RCC 7860 (cell line): Measurements from ENCODE around the gene LTBP1.
A peak's percentile ranks its signal among the peaks of the same experiment; 100 is the strongest.
"Not testable (repeated sequence)": the region's sequence is repeated elsewhere in the genome, so short reads cannot be mapped to it uniquely, and the experiment has no call there.

Source experiments
- DNase-seq: peaks from one replicate; pipeline ENCODE4 v3.0.0-alpha.2; 2015; ENCODE audit warnings: low spot score
- FAIRE-seq: peaks from 2 replicates; lab custom pipeline; 2012; peaks lifted over from hg19 to GRCh38; lab: Jason Lieb, UNC

Gene LTBP1

DNA sequence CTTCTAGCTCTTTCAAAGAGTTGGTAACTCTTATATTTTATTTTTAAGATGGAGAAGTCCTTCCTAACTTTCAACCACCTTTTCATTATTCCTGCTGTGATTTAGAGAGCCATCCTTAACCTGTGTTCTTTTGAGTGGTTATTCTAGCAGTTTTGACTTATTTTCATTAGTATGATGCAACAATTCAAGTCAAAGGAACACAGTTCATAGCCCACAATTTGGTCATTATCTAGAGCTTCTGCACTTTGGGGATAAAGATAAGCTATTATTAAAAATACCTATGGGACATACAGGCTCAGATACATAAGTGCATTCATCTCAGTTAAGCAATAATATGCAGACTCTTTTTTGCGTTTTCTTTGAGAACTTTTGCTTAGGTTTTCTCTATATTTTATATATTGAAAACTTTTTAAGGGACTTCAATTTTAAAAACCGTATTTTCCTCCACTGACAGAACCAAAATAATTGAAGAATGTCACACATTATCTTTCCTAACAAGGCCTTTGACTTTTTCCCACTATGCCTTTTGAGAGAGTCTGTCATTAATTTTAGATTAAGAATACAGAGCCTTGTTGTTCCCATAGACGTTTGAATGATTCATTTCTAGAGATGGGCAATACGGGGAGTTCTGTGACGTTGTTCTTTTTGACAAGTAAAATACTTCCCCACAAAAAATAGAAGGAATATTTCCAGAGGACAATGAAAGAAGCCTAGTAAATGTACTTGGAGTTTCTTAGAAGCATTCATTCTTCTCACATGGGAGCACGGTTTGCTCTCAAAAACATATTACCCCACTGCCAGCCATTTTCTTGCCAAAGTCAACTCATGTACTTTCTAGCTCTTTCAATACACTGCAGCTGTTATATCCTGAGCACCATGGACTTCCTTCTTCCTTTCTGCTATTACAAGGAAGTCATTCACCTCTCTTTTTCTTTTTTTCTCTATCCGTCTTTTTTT lies 486.8 kb downstream of the LTBP1 start:
- FAIRE-seq (no peak), DNase-seq (no peak)

DNA sequence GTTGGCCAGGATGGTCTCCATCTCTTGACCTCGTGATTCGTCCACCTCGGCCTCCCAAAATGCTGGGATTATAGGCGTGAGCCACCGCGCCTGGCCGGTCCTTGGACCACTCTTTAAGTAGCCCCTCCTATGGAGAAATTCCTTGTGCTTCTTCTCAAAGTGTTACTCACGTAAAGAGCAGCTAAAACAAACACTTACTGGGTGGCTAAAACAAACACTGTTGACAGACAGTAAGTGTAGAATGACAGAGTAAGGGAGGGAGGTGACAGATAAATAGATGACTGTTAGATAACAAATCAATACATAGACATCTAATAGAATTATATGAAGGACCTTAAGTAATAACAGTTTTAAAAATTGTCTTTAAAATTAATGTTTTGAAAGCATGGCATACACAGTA lies 488.8 kb downstream of the LTBP1 start:
- DNase-seq (no peak), FAIRE-seq (no peak)

DNA sequence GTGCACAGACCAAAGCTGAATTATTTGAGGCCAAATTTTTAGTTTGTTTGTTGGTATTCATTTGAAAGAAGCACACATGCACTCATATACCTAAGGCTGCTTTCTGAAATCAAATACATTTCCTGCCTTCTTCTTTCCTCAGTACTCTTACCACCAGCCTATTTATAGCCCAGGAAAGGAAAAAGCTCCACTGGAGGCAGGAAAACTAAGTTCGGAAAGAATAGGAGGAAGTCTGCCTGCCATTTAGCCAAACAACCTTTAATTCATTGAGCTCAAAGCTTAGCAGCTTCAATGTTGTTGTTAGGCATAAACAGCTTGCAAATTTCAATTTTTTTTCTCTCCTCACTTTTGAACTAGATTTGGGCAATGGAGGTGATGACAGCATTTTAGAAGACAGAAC lies 489.3 kb downstream of the LTBP1 start:
- FAIRE-seq = no peak

DNA sequence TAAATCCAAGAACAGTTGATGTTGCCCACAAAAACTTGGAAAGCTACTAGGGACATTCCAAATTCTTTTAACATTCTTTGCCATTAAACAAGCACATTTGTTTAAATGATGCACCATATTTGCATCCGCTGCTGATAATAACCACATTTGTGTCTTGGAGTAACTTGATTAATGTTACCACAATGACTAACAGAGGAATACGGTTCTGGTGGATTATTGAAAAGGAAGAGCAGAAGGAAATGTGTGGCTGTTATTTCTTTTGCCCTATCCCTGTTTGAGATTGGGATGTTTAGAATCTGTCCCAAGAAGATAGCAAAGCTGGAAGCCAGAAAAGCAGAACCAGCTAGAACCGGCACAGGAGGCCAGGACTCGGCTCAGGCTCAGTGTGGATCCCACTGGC lies 490.5 kb downstream of the LTBP1 start:
- DNase-seq (peak; percentile 41), FAIRE-seq (peak; percentile 27)

More for the DNA sequence above, 489.3 kb downstream of the LTBP1 start:
- no peak for DNase-seq

DNA sequence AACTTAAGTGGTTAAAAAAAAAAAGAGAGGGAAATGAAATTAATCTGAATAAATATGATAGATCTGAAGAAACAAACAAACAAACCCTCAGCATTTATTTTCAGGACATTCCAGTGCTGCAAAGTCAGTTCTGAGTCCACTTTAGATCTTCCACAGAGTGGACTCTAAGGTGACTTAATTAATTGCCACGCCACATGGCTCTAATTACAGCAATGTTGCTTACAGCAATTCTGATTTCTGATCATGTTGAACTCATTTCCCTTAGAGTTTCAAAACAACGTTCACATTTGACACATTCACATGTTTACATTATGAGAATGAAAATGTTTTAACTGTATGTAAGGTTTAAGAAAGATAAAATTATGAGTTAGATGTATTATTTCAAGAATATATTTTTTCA lies 491.1 kb downstream of the LTBP1 start:
- DNase-seq (no peak), FAIRE-seq (no peak)

DNA sequence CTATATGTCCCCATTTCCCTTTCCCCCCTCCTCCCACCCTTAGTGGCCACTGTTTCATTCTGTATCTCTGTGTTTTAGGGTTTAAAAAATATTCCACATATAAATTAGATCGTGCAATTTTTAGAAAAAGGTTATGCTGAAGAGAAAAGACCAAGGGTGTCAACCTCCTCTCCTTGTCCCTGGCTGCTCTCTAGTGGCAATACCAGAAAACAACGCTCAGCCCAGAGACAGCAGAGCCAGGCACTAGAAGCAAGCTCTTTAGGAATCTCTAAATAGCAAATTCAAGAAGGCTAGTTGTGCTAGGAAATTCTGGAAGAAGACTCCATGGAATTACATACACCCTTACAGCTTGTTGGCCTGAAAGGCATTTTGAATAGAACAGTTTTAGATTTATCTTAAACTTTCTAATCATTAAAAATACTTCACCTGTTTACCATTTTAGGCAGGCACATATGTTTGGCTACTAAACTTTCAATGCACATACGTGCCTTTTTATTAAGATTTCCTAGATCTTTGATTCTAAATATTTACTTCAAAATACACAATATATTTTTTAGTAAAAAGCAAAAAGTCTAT lies 494.6 kb downstream of the LTBP1 start:
- peak; percentile 24 for DNase-seq
- no peak for FAIRE-seq

DNA sequence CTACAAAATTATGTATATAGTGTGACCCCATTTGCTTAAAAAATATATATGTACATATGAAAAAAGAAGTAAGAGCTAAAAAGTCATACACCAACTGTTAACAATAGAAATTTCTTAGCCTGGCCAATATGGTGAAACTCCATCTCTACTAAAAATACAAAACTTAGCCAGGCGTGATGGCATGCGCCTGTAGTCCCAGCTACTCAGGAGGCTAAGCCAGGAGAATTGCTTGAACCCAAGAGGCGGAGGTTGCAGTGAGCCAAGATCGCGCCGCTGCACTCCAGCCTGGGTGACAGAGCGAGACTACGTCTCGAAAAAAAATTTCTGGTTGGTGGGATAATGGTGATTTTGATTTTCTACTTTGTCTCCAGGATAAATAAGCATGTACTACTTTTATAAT lies 495.3 kb downstream of the LTBP1 start:
- not testable (repeated sequence) for DNase-seq, FAIRE-seq

DNA sequence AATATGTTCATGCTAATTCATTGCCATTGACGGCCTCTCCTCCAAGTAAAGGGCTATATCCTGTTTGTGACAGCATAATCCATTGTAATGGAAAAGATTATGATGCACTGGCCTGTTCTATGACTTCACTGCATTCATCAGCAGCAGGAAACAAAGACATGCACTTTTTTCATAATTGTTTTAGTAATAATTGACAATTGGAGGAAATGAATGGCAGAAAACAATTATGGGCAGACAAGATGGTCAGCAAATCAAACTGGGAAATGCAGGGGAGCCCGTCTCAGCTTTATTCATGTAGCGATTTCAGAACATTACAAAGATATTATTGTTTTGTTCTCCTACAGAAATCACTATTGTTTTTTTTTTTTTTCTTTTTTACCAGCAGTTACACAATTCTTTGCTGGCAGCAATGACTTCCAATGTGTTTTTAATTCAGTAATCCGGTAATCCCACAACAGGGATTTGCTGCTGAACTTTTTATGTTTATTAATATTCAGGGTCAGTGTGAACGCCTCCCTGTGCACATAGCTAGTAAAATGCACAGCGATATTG lies 495.9 kb downstream of the LTBP1 start:
- DNase-seq = no peak
- FAIRE-seq = no peak

DNA sequence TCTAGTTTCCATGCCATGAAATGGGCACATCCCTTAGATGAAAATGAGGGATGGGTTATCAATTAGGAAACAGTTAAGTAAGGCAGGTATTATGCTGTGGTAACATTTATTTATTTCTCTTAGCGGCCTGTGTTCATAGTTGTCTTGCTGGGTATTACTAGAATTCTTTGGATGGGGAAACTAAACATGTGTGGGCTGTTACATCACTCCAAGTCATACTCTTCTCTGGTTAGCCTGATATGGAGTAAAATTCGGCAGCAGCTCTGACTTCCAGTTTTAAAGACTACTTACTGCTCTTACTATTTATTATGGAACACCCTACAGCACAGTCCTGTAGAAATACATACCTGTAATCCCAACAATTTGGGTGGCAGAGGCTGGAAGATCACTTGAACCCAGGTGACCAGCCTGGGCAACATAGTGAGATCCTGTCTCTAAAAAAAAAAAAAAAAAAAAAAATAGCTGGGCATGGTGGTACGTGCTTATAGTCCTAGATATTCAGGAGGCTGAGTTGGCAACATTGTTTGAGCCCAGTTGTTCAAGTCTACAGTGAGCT lies 496.6 kb downstream of the LTBP1 start:
- no peak for FAIRE-seq
- no peak for DNase-seq

DNA sequence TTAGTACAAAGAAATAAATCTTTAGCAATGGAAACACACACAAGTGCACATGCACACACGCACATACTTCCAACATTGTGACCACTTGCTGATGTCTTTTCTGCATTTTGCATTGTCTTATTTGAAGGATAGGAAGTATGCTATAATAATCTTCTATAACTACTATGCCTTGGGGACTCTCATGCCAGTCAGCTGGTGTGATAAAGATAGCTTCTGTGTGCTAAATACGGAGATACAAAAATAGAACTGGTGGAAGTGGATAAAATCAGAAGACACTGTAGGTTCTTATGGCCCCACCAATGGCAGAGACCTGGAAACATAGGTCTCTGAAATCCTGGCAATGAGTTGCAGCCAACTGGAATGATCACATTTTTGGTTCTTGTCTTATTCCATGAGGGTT lies 498.2 kb downstream of the LTBP1 start:
- no peak for DNase-seq
- no peak for FAIRE-seq

DNA sequence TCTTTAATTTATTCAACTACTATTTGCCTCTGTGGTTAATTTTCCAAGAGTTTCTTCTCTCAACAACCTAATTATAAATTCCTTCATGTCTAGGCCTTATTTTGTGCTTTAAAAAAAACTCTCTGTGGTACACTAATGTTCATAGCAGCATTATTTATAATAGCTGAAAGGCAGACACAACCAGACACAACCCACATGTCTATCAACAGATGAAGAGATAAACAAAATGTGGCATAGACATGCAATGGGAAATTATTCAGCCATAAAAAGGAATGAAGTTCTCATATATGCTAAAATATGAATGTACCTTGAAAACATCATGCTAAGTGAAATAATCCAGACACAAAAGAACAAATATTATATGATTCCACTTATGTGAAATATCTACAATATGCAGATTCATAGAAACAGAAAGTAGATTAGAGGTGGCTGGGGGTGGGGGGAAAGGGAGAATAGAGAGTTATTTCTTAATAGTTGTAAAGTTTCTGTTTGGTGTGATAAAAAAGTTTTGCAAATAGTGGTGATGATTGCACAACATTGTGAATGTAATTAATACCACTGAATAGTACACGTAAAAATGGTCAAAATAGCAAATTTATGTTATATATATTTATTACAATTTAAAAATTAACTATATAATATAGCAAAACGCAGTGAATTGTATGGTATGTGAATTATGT lies 501.6 kb downstream of the LTBP1 start:
- no peak for DNase-seq
- FAIRE-seq = no peak
